ENCODE measurements around the gene PIM3.

Gene PIM3

DNA sequence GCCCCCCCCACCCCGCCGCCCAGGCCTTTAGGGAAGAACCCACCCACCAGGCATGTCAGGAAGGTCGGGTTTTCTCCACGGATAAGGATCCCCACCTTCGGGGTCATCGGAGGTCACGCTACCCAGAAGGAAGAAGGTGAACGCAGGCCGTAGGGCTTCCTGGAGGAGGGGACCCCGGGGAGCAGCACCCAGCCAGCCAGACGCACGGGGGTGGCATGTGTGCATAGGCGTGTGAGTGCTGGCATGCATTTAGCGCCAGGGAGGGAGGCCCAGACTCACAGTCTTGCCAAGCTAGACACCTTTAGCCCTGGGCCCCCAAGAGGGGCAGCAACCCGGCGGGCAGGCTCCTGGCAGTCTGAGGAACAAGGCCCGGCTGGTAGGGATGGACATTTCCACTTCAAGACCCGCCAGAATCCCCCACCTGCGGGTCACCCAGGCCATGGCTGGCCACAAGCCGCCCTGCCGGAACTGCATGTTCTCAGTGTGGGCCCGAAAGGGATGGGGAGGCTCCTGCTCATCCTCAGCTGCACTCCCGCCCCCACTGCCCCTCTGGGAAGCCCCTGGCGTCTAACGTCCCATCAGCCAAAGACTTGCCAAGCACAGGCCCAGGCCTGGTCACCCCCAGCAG, 16.7 kb upstream of the PIM3 start:
- no peak for DNase-seq (ENCODE audit: low spot score)

DNA sequence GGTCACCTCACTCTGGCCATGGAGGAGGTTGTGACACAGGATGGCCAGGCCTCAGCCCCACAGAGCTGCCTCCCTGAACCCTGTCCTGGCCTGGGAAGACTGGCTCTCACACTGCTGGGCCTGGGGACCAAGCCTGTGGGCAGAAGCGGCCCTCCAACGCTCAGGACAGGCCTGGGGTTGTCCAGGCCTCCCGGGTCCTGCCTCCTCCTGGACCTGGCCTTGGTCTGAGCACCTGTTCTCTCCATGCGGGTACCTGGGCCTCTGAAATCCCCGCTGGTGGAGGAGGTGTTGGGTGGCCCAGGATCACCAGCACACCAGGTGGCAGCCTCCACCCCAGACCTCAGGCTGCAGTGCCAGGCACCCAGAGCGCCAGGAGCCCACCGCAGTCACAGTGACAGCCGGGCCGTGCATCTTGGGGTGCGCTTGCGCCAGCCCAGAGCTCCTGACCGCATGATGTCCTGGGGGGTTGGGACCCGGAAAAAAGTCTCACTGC, 16.1 kb upstream of the PIM3 start:
- DNase-seq (ENCODE audit: low spot score) = no peak

DNA sequence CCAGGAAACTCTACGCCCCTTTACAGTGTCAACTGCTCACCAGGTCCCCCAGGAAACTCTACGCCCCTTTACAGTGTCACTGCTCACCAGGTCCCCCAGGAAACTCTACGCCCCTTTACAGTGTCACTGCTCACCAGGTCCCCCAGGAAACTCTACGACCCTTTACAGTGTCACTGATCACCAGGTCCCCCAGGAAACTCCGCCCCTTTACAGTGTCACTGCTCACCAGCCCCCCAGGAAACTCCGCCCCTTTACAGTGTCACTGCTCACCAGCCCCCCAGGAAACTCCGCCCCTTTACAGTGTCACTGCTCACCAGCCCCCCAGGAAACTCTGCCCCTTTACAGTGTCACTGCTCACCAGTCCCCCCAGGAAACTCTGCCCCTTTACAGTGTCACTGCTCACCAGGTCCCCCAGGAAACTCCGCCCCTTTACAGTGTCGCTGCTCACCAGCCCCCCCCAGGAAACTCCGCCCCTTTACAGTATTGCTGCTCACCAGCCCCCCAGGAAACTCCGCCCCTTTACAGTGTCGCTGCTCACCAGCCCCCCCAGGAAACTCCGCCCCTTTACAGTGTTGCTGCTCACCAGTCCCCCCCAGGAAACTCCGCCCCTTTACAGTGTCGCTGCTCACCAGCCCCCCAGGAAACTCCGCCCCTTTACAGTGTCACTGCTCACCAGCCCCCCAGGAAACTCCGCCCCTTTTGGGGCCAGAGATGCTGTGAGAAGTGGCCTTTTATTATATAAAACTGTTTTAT, 15.4 kb upstream of the PIM3 start:
- DNase-seq (ENCODE audit: low spot score) = peak; percentile 27

DNA sequence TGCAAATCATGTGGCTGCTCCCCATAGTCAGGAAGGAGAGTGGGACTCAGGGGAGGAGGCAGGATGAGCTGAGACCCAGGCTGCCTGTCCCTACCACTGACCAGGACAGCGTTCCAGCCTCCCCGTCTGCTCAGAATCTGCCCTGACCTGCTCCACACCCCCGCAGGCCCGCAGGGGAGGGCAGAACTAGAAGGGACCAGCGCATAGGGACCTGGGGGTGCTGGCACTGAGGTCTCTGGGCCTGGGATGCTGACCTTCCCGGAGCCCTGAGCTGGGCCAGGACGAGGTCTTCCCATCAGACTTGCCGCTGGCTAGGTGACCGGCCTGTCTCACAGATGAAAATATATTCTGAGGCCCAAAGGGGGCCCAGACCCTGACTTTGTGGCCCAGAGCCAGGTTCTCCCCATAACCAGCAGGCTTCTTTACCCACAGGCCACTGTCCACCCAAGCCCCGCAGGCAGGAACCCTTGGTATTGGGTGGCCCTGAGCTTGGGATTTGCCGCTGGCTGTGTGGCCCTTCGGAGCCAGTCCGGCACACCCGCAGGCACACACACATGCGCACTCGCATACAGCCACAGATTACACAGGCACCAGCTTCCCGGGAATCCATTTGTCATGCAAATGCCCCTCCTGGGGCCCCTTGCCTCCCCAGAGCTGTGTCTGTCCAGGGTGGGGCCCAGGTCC, 13.8 kb upstream of the PIM3 start:
- no peak for DNase-seq (ENCODE audit: low spot score)

DNA sequence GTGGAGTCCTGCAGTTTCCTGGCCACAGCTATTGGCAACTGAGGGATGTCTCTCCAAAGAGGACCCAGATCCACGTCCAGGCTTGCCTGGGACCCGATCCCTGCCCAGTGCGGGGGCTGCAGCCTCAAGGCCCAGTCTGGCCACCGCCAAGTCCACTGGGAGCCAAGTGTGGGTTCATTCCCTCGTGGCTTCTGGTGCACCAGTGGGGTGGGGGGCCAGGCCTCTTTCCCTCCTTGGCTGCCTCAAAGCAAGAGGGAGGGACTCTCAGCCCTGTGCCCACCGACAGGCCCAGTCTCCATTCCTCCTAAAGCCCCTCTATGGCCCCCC, 13.3 kb upstream of the PIM3 start:
- no peak for DNase-seq (ENCODE audit: low spot score)

DNA sequence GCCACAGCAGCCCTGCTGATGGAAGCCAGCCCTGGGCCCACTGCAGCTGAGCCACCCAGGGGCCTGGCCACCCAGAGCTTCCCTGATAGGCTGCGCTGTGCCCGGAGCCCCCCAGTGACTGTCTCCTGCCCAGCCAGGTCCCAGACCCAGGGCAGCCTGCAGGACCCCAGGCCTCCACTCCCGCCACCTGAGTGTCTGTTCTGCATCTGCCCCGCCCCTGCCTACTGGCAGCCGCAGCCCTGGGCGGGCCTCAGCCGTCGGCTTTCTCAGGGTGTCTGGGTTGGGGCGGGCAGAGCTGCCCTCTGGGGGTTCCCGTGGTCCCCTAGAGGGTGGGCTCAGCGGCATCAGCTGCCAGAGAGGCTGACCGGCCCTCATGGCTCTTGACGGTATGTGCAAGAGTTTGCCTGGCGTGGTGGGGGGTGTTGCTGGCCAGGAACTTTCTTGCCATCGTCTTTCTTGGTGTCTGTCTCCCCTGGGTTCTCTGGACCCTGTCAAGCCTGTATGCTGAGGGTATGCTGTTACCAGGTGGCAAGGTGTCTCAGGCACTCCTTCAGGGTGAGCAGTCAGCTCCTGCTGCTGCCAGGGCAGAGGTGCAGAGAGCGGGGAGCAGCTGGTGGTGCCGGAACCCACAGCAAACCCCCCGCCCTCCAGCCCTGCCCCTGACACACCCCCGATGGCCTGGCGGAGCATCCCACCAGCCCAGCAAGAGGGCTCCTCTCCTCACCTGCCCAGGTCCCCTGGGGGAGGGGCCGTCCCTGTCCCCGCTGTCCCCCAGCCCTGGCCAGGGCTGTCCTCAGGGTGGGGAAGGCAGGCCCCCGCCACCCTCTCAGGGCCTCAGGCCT, 12.2 kb upstream of the PIM3 start:
- DNase-seq (ENCODE audit: low spot score) = no peak

DNA sequence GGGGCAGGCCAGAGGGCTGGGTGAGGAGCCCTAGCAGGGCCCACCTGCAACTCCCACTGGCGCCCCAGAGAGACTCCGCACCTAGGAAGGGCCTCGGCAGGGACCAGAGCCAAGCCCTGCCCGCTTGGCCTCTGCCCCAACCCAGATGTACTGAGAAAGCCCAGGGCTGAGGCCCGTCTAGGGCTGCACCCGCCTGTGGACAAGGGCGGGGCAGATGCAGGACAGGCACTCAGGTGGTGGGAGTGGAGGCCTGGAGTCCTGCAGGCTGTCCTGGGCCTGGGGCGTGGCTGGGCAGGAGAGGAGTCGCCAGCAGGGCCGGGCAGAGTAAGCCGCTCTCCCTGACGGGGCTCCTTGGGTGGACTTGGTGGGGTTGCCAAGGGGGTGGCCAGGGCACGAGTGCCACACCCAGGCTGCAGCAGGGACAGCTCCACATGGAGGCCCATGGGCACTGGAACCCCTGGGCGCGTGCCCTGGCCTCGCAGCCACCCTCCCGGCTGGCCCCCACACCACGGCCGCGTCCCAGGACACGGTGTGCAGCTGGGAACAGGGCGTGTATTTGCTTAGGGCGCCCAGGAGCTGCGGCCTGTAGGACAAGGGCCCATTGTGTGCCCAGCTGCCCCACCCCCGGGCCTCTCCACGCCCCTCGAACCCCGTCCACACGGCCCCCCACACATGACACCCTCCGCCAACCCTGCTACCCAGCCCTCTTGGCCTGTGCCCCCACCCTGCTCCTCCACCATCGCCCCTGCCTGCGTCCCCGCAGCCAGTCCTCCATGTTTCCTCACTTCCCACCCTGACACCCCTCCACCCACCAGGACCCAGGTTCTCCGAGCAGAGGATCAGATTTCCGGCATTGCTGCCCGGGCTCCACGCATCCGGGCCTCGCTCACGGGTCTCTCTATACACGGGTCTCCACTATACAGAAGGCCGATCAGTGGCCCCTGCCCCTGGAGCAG, 11.3 kb upstream of the PIM3 start:
- no peak for DNase-seq (ENCODE audit: low spot score)

DNA sequence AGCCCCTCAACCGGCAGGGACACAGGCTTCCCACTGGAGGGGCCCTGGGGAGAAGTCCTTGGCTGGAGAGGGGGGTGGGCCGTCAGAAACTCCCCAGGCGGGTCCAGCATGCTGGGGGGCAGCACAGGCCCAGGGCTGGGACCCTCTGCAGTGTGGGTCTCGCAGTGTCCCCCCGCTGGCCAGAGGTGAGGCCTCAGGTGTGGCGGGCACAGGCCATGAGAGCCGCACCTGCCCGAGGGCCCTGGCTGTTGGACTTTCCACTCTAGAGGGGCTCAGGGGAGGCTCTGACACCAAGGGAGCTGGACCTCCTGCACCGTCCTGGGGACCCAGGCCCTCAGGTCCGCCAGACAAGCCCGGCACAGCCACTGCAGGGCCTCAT, 10.7 kb upstream of the PIM3 start:
- no peak for DNase-seq (ENCODE audit: low spot score)

DNA sequence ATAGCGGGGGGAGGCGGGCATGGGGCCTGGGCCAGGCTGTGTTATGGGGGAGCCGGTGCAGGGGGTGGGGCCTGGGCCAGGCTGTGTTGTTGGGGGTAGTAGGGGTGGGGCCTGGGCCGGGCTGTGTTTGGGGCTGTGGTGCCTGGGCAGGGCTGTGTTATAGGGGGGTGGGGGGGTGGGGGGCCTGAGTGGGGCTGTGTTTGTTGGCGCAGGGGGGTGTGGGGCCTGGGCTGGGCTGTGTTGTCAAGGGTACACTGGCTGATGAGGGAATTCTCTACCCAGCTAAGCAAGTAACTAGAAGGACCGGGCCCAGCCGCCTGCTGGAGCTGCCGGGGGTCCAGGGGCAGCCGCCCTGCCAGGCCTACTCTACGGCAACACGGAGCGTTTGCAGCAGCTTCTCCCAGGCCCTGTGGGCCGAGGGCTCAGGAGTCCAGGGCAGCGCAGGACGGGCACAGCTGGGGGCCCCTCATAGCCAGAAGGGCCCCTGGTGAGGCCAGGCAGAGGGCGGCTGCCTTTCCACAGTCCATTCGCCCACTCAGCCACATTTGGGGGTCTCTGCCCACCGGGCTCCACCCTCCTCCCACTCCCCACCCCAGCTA, 10.1 kb upstream of the PIM3 start:
- no peak for DNase-seq (ENCODE audit: low spot score)

DNA sequence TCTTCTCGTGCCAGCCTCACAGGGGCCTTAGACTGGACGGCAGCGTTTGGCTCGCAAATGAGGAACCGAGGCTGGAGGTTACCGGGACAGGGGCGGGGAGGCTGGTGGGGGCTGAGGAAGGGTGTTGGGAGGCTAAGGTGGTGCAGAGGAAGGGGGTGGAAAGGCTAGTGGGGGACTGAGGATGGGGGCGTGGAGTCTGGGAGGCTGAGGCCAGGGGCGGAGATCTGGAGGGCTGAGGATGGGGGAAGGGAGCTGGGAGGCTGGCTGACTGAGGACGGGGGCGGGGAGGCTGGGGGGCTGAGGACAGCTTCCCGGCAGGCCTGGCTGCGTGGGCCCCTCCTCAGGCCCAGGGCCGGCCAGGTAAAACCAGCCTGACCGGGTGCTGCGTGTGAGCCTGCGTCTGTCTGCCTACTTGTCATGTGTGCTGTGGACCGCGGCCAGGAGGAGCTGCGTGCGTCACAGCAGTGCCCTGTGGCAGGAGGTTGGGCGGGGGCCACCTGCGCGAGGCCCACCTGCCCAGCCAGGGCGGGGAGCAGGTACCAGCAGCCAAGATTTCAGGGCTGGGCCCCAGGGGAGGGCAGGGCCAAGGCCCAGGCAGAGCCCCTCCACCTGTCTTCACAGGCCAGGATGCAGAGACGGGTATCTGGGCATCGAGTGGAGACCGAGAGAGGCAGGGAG, 9.4 kb upstream of the PIM3 start:
- no peak for DNase-seq (ENCODE audit: low spot score)

DNA sequence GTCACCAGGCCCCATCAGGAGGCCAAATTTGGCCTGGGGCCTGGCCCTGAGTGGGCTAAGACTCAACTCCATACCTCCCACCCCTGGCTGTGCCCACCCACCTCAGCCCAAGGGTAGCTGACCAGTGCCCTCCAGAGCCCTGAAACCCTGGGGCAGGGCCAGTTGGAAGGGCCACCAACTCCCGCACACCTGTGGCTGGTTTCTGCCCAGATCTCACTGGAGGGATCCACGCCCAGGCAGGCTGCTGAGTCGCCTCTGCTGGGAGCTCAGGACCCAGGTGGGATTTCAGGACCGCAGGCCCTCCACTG, 8.9 kb upstream of the PIM3 start:
- DNase-seq (ENCODE audit: low spot score) = no peak

DNA sequence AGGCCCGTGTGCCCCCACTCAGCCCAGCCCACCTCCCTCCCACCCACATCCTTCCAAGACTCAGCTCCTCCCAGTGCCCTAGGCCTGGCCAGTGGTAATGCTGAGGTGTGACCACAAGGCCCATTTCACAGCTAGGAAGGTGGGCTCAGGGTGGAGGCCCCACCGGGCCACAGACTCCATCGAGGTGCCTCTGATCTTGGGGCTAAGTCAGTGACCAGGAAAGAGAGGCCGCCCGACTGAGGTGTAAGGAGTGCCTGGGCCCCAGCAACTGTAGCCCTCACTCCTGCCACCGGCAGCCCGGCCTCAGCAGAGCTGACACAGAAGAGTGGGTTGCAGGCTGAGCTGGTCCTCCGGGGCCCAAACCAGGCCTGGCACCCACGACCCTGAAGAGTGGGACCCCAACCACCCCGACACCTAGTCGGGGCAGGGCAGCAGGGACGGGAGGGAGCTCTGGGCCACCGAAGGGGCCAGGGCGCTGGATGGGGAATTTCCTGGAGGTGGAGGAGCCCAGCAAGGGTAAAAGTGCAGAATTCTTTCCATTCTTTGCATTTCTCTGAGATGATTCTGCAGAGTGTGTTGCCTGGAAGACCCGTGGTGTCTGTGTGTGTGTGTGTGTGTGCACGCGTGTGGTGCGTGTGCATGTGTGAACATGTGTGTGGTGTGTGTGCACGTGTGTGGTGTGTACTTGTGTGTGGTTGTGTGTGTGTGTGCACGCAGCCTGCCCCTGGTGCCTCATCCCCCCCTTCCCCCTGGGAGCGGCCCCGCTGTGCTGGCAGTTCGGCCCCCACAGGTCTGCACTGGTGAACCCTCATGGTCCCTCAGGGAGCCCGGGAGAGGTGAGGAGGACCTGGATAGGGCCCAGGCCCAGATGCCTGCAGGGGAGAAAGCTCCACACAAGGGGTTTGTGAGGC, 8.3 kb upstream of the PIM3 start:
- DNase-seq (ENCODE audit: low spot score) = no peak

DNA sequence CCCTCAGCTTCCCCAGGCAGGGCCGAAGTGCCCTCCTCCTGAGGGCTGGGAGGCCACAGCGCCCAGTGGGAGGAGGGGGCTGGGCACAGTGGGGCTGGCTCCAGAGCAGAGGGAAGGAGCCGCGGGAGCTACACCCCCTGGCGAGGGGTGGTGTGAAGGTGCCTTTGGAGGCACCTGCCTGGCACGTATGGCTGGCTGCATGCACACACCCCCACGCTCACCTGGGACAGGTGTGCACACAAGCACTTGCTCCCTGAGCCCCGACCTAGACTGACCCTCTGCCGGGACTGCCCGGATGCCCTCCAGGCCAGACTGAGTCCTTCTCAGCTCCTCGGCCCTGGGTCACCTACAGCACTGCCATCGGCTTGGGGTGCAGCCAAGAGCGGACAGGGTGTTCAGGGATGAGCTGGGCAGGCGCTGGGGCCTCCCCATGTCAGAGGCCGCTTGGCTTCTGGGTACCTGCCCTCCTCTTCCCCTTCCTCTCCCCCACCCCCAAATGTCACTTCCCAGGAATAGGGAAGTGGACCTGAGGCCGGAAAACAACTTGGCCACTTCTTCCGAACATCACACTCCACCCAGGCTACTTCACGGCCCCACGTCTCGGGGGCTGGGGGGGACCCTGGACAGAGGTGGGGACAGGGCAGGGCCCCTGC, 7.4 kb upstream of the PIM3 start:
- no peak for DNase-seq (ENCODE audit: low spot score)

DNA sequence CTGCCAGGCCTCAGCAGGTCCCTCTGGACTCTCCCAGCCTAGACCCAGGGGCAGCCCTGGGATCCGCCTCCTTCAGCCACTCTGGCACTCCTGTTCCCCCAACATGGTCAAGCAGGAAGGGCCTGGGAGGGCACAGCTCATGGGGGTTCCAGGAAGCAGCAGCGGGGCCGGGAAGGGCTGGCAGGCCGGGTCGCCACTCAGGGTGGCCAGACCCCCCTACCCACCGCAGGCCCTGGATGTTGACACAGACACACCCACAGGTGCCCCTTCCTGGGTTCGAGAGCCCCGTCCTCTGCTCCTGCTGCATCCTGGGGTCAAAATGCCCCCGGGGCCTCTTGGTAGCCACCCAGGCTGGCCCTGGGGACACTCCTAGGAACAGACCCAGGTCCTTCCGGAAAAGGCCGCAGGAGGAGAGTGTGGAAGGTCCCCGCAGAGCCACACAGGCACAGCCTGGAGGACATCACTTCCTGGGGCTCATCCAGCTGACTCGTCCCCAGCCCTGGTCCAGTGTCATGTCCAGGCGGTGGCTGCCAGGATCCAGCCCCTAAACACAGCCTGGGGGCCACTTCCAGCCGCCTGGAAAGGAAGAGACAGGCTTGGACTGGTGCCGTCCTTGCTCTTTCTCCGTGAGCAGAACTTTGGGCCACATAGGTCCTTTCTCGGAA, 6.8 kb upstream of the PIM3 start:
- DNase-seq (ENCODE audit: low spot score) = no peak

DNA sequence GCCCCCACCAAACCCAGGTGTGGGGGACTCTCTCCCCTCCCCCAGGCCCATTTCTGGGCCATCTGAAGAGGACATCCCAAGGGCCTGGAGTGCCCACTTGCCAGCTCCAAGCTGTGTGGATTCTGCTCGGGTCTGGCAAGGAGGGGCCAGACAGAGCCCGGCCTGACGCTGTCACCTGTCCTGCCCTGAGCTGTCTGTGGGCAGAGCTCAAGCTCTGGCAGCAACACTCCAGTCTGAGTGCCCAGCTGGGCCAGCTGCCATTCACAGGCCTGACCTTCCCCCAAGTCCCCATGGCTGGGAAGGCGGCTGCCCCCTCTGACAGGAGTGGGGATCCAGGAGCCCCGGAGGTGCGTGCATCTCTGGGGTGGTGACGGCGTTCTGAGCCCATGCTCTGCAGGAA, 6.2 kb upstream of the PIM3 start:
- no peak for DNase-seq (ENCODE audit: low spot score)

DNA sequence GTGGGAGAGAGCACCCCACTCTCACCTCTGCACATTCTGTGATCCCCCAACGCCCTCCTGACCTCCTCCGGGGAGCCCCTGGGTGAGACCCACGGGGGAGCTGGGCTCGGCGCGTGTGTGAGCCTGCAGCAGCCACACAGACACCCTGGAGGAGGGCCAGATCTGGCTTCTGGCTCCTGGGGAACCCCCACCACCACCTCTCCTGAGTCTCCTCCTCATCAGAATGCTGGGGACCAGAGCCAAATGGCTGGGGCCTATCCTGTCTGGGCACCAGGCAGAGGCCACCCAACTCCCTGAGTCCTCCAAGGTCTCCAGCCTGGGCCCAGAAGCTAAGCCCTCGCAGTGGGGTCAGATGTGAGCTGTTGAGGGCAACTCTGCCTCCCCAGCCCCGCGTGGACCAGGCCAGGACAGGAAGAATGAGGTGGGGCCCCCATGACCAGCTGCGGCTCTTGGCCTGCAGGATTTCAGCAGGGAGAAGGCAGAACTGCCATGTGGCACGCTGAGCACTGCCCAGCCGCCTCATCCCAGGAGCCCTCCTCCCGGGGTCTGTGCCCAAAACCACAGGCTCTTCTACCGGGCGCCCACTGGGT, 5.5 kb upstream of the PIM3 start:
- DNase-seq (ENCODE audit: low spot score) = no peak

DNA sequence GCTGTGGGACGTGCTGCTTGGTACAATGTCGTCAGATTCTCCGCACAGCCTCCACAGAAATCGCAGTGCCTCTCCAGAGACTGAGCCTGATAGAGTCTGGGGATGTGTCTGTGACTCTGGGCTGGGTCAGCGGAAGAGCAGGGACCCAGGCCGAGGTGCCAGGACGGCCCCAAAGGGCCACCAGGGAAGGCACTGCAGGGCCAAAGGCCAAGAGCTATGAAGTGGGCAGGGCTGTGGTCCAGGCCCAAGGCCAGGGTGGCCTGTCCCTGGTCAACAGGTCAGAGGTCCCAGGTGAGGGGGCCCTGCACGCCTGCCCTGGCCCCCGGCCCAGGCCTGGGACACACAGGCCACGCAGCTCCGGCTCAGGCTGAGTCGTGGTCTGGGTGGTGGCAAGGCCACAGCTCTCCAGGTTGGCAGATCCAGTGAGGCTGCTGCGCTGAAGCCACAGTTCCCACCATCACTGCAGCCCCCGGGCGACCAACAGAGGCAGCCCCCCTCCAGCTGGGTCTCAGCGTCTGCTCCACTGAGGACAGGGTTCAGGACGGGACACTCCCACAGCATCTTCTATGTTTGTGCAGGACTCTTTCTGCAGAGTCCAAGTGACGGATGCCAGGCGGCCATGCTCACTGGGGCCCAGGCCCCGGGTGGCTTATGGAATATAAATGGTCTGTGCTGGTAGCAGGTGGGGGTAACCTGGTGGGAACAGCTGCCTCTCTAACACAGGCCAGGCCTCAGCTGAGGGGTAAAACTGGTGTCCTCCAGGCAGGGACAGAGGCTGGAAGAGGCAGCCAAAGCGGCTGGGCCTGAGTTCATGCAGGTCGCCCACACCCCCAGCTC, 4.8 kb upstream of the PIM3 start:
- no peak for DNase-seq (ENCODE audit: low spot score)
